GM12878 (cell line): ENCODE measurements around the gene CNTN6. TPM values are rescaled to one million over a fixed set of nuclear protein-coding genes. Genes with fewer than 3 reads are reported as not detected.

Experiments used
- ATAC-seq: fragments of 200-7000 bp; cut with Tn5 transposase; 3 replicates; pipeline ENCODE4 v1.9.1; 2020; ENCODE audit warnings: mild to moderate bottlenecking, moderate library complexity
- BruUV-seq: library from RNA; stranded (reverse); fragments of 400-500 nt; replicated peaks from 2 replicates; lab custom pipeline; 2021; lab: Mats Ljungman, UMichigan
- CTCF ChIA-PET: fragments of 300-600 bp; sonication (Branson Sonifier 250); formaldehyde crosslinking; extraction: SDS; loops from one replicate; lab custom pipeline; 2021; ENCODE audit warnings: inconsistent platforms; lab: Yijun Ruan, JAX
- POLR2A ChIA-PET: fragments of 350-600 bp; formaldehyde crosslinking; extraction: SDS; loops from one replicate; lab custom pipeline; 2021; ENCODE audit warnings: inconsistent platforms; lab: Charles Lee
- RAD21 ChIA-PET: fragments of 300-600 bp; sonication (Branson Sonifier 250); formaldehyde crosslinking; loops from one replicate; lab custom pipeline; 2023; ENCODE audit warnings: antibody characterized with exemption; ENCODE audit not compliant: unreplicated experiment; lab: Charles Lee
- SMC1A ChIA-PET: fragments of 300-600 bp; sonication (Branson Sonifier 250); formaldehyde crosslinking; loops from one replicate; lab custom pipeline; 2023; ENCODE audit not compliant: unreplicated experiment, uncharacterized antibody; lab: Charles Lee
- DNase-seq: peaks from one replicate; pipeline ENCODE4 v3.0.0-alpha.2; 2011; ENCODE audit warnings: low read depth, low spot score
- FAIRE-seq: peaks from 3 replicates; lab custom pipeline; 2011; peaks lifted over from hg19 to GRCh38; lab: Jason Lieb, UNC
- H2AFZ ChIP-seq: 2 replicates; pipeline ENCODE4 v1.6.0; 2011; ENCODE audit warnings: low read depth, low read length, control low read depth; ENCODE audit not compliant: control insufficient read depth
- H3K27ac ChIP-seq: 2 replicates; pipeline ENCODE4 v1.5.1; 2011; ENCODE audit warnings: control low read depth; ENCODE audit not compliant: control insufficient read depth, insufficient read depth
- H3K27me3 ChIP-seq, 2 experiments: replicated peaks in 1 of 2; 2 replicates each; pipeline versions ENCODE4 v1.6.0 to v1.6.1; 2011; ENCODE audit warnings: low read length in 1 of 2; ENCODE audit not compliant: control insufficient read depth in 2 of 2, insufficient read depth in 2 of 2
- H3K36me3 ChIP-seq, 2 experiments: 2 replicates each; pipeline ENCODE4 v1.5.1; 2011; ENCODE audit warnings: low read length in 1 of 2; ENCODE audit not compliant: control insufficient read depth in 2 of 2, insufficient read depth in 2 of 2
- H3K4me1 ChIP-seq: 2 replicates; pipeline ENCODE4 v1.6.1; 2011; ENCODE audit warnings: mild to moderate bottlenecking, low read length, moderate library complexity, mixed read lengths; ENCODE audit not compliant: control insufficient read depth, insufficient read depth
- H3K4me2 ChIP-seq: 2 replicates; pipeline ENCODE4 v1.6.0; 2011; ENCODE audit warnings: control low read depth; ENCODE audit not compliant: control insufficient read depth, insufficient read depth
- H3K4me3 ChIP-seq: fragments of 200-600 bp; sonication (generic); 2 replicates; pipeline ENCODE4 v1.5.1; 2016
- H3K79me2 ChIP-seq: 2 replicates; pipeline ENCODE4 v1.6.0; 2011; ENCODE audit warnings: low read length; ENCODE audit not compliant: control insufficient read depth, insufficient read depth
- H3K9ac ChIP-seq: 2 replicates; pipeline ENCODE4 v1.8.0; 2011; ENCODE audit warnings: low read length, control low read depth, mixed read lengths; ENCODE audit not compliant: control insufficient read depth, insufficient read depth
- H3K9me3 ChIP-seq: replicated peaks from 3 replicates; pipeline ENCODE4 v1.5.1; 2011; ENCODE audit warnings: mild to moderate bottlenecking, low read length; ENCODE audit not compliant: control insufficient read depth, insufficient read depth
- H4K20me1 ChIP-seq: 2 replicates; pipeline ENCODE4 v1.6.0; 2011; ENCODE audit not compliant: control insufficient read depth, insufficient read depth
- CBX3 ChIP-seq: fragments of 200-600 bp; sonication (generic); IDR thresholded peaks from 2 replicates; pipeline ENCODE4 v1.6.1; 2016; ENCODE audit warnings: low read depth, borderline replicate concordance
- CBX5 ChIP-seq: sonication (generic); IDR thresholded peaks from 2 replicates; pipeline ENCODE4 v1.6.1; 2016; ENCODE audit warnings: low read depth, moderate library complexity, mild to moderate bottlenecking, inconsistent platforms
- CTCF ChIP-seq, 3 experiments: IDR thresholded peaks in 2 of 3; conservative IDR thresholded peaks in 1 of 3; 2 replicates each; pipeline ENCODE4 v1.5.1; 2011; ENCODE audit warnings: low read depth in 3 of 3, low read length in 3 of 3, mild to moderate bottlenecking in 3 of 3, control low read depth in 2 of 3, moderate library complexity in 2 of 3, inconsistent platforms in 1 of 3, mixed read lengths in 1 of 3; ENCODE audit not compliant: control insufficient read depth in 2 of 3, insufficient read depth in 1 of 3; ENCODE audit errors: extremely low read depth in 1 of 3
- EED ChIP-seq: sonication (generic); IDR thresholded peaks from 2 replicates; pipeline ENCODE4 v1.6.1; 2016; ENCODE audit warnings: antibody characterized with exemption, low read depth
- HDGF ChIP-seq: fragments of 450-650 bp; IDR thresholded peaks from 2 replicates; pipeline ENCODE4 v1.6.1; 2016; ENCODE audit warnings: antibody characterized with exemption
- IRF4 ChIP-seq: IDR thresholded peaks from 2 replicates; pipeline ENCODE4 v1.6.1; 2011; ENCODE audit warnings: low read depth, low read length
- LARP7 ChIP-seq: fragments of 450-650 bp; IDR thresholded peaks from 2 replicates; pipeline ENCODE4 v1.6.1; 2017; ENCODE audit warnings: mild to moderate bottlenecking
- MTA2 ChIP-seq: fragments of 450-650 bp; IDR thresholded peaks from 2 replicates; pipeline ENCODE4 v1.6.1; 2016; ENCODE audit warnings: low read depth, mild to moderate bottlenecking, moderate library complexity
- MXI1 ChIP-seq: fragments of 150-350 bp; IDR thresholded peaks from 2 replicates; pipeline ENCODE4 v1.6.1; 2011; ENCODE audit warnings: low read depth, mild to moderate bottlenecking, inconsistent platforms, low read length, improper control_type of control experiment
- MYB ChIP-seq: fragments of 150-350 bp; IDR thresholded peaks from 2 replicates; pipeline ENCODE4 v1.6.1; 2014; ENCODE audit warnings: mild to moderate bottlenecking, low read depth, low read length, borderline replicate concordance
- MYC ChIP-seq: IDR thresholded peaks from 2 replicates; pipeline ENCODE4 v1.6.1; 2011; ENCODE audit warnings: mild to moderate bottlenecking, low read length, moderate library complexity, inconsistent platforms; ENCODE audit not compliant: insufficient read depth, insufficient replicate concordance, insufficient read length, severe bottlenecking
- POU2F2 ChIP-seq: IDR thresholded peaks from 3 replicates; pipeline ENCODE4 v1.6.1; 2011; ENCODE audit warnings: low read depth, mild to moderate bottlenecking, low read length, borderline replicate concordance
- RBBP5 ChIP-seq: fragments of 200-600 bp; sonication (generic); conservative IDR thresholded peaks from 2 replicates; pipeline ENCODE4 v1.6.1; 2016
- RCOR1 ChIP-seq: conservative IDR thresholded peaks from 2 replicates; pipeline ENCODE4 v1.6.1; 2012; ENCODE audit warnings: low read depth, low read length, improper control_type of control experiment
- RELB ChIP-seq: fragments of 450-650 bp; IDR thresholded peaks from 2 replicates; pipeline ENCODE4 v1.6.1; 2017; ENCODE audit warnings: low read depth, mild to moderate bottlenecking, moderate library complexity
- SREBF2 ChIP-seq: IDR thresholded peaks from 2 replicates; pipeline ENCODE4 v1.6.1; 2012; ENCODE audit warnings: mild to moderate bottlenecking, low read length
- TBL1XR1 ChIP-seq: IDR thresholded peaks from 2 replicates; pipeline ENCODE4 v1.6.1; 2012; ENCODE audit warnings: low read depth, low read length, improper control_type of control experiment
- TCF12 ChIP-seq: IDR thresholded peaks from 2 replicates; pipeline ENCODE4 v1.6.1; 2011; ENCODE audit warnings: low read depth, mild to moderate bottlenecking, low read length
- WRNIP1 ChIP-seq: IDR thresholded peaks from 2 replicates; pipeline ENCODE4 v1.6.1; 2011; ENCODE audit warnings: low read depth, low read length, improper control_type of control experiment, borderline replicate concordance
- ZBED1 ChIP-seq: IDR thresholded peaks from 2 replicates; pipeline ENCODE4 v1.6.1; 2016; ENCODE audit warnings: borderline replicate concordance
- ZNF384 ChIP-seq: IDR thresholded peaks from 2 replicates; pipeline ENCODE4 v1.6.1; 2012; ENCODE audit warnings: low read depth, mild to moderate bottlenecking, low read length, improper control_type of control experiment, borderline replicate concordance
- WGBS: methylation state at CpG from one replicate; pipeline ENCODE4 v1.1.6; 2016; ENCODE audit warnings: low lambda C conversion rate; ENCODE audit not compliant: insufficient replicate concordance, insufficient coverage; ENCODE audit errors: missing lambda C conversion rate; 5-methylcytosine and 5-hydroxymethylcytosine counted together
- in situ Hi-C: fragments of 300-500 bp; cut with MboI; formaldehyde crosslinking; loops from 9 replicates; pipeline ENCODE4 v1.14.3; 2018; ENCODE audit warnings: mixed read lengths
- intact Hi-C: fragments of 100-400 bp; cut with micrococcal nuclease; formaldehyde crosslinking; loops from one replicate; pipeline ENCODE4 v1.14.2; 2022; ENCODE audit not compliant: unreplicated experiment
- polyA plus RNA-seq, 11 experiments: library from polyadenylated mRNA; depleted of rRNA in 4 of 11; unstranded in 6 of 11; stranded (reverse) in 5 of 11; fragments of >200 nt; fragmentation: Nextera tagmentation in 4 of 11; fragmentation: Illumina TruSeq in 1 of 11; extraction: Ambion mirVana in 4 of 11; extraction: Trizol in 1 of 11; gene quantifications; 1 replicate in 1 of 11; 2 replicates in 10 of 11; pipeline versions ENCODE4 v1.2.1 to v1.2.3, GENCODE V29; 2011 to 2016; ENCODE audit warnings: inconsistent platforms in 2 of 11, missing spikeins in 2 of 11, low read depth in 1 of 11
- total RNA-seq, 4 experiments: library from RNA; depleted of rRNA in 3 of 4; stranded (reverse); fragments of >200 nt in 3 of 4; fragmentation: Illumina TruSeq in 1 of 4; extraction: Trizol in 1 of 4; gene quantifications; 2 replicates each; pipeline versions ENCODE4 v1.2.1 to v1.2.3, GENCODE V29; 2013 to 2021
- TF ChIP-seq, protein P1 (sequence below): IDR thresholded peaks from 2 replicates; pipeline ENCODE4 v1.6.1; 2011; ENCODE audit warnings: mild to moderate bottlenecking, low read depth, low read length, moderate library complexity; ENCODE audit not compliant: insufficient replicate concordance

CNTN6 gene
- total and polyA plus RNA-seq, 10 of the 15 experiments (the other 5 are each of a cell fraction or from before 2014, with no cell fraction given) = not detected

DNA sequence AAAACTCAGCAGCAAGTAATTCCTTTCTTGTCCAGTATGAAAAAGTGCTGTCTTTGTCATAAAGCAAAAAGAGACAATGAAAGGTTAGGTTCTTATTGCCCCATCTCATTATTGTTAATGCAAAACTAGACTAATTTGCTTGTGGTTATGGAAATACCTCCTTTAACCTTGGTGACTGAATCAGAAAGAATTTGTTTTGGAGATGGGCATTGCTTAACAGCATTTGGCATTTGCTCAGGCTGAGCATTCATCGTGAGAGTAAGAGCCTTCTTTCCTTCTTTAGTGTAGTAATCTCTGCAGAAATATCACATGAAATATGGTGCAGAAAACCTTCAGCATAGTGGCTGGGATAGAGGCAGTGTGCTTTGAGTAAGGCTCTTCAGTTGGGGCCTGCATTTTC is 103.1 kb downstream of the CNTN6 start (continued):
- TF ChIP-seq CTCF (IDR thresholded peaks at IDR 0.05 in 2 of 3, conservative IDR thresholded peaks at IDR 0.05 in 1 of 3; ENCODE audit: control insufficient read depth in 2 of 3, extremely low read depth in 1 of 3, insufficient read depth in 1 of 3, low read depth in 3 of 3, low read length in 3 of 3) = no peak
- no peak for TF ChIP-seq MYC
- TF ChIP-seq LARP7 = no peak
- no peak for TF ChIP-seq POU2F2

- H3K36me3 ChIP-seq = no peaks in the 10 kb centered on the region
- ChIA-PET POLR2A (no interaction called here), CTCF (interaction anchor here (0.8 kb wide), 1 partner anchor 10 kb away, joined by 3 read pairs; no protein-coding TSS in a partner anchor), RAD21 (no interaction called here), SMC1A (interaction anchor here (1.5 kb wide), 1 partner anchor 11 kb away, joined by 6 read pairs; no protein-coding TSS in a partner anchor)
- H2AFZ ChIP-seq = no peak overlapping the region
- no peaks in the 10 kb centered on the region for H4K20me1 ChIP-seq
- no peak overlapping the region for H3K4me3 ChIP-seq
- no peak for TF ChIP-seq CBX3
- TF ChIP-seq SREBF2 = no peak
- no peak for TF ChIP-seq MYB
- TF ChIP-seq RCOR1 = no peak
- no peak for TF ChIP-seq IRF4
- no peak for TF ChIP-seq RBBP5
- no peak for TF ChIP-seq ZBED1
- no peak for TF ChIP-seq CBX5
- TF ChIP-seq WRNIP1 = no peak
- TF ChIP-seq MXI1 = no peak
- TF ChIP-seq HDGF = no peak
- TF ChIP-seq, protein P1, sequence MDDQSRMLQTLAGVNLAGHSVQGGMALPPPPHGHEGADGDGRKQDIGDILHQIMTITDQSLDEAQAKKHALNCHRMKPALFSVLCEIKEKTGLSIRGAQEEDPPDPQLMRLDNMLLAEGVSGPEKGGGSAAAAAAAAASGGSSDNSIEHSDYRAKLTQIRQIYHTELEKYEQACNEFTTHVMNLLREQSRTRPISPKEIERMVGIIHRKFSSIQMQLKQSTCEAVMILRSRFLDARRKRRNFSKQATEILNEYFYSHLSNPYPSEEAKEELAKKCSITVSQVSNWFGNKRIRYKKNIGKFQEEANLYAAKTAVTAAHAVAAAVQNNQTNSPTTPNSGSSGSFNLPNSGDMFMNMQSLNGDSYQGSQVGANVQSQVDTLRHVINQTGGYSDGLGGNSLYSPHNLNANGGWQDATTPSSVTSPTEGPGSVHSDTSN = no peak
- TF ChIP-seq ZNF384 = no peak
- TF ChIP-seq TCF12 = no peak
- no peak for TF ChIP-seq EED
- TF ChIP-seq MTA2 = no peak
- no peak for TF ChIP-seq TBL1XR1
- TF ChIP-seq RELB = no peak
- in situ Hi-C loops (no loop called here), intact Hi-C loops (no loop called here)
- H3K4me1 ChIP-seq = no peaks in the 10 kb centered on the region
- no peaks in the 10 kb centered on the region for H3K27me3 ChIP-seq
- BruUV-seq = no TSS peak
- ATAC-seq = no peak
- 0% methylated on average over 2 of the region's 2 CpGs for WGBS
- no peak for FAIRE-seq
- no peak for DNase-seq
- H3K9me3 ChIP-seq = no peaks in the 10 kb centered on the region
- no peaks in the 10 kb centered on the region for H3K79me2 ChIP-seq
- no peak overlapping the region for H3K9ac ChIP-seq
- H3K27ac ChIP-seq = no peak overlapping the region
- no peak overlapping the region for H3K4me2 ChIP-seq
These were observed 104.2 kb downstream of the CNTN6 start for GRCh38 chr3:1197051-1197450.
